ENCODE results near the gene RLN3.

RLN3 gene

GRCh38 chr19:14027856-14028450 lies at the start of gene RLN3:
RLN3 (plus strand) TSS chr19:14028148; CDS start chr19:14028205, 57 bp downstream.
- DNase-seq (ENCODE audit: low read depth): no peak

GRCh38 chr19:13978351-13979243 lies 49.4 kb upstream of the RLN3 start:
- peak; percentile 42 for DNase-seq (ENCODE audit: low read depth)

GRCh38 chr19:13979244-13979615 lies 48.7 kb upstream of the RLN3 start:
- no peak for DNase-seq (ENCODE audit: low read depth)

GRCh38 chr19:13979686-13980085 lies 48.3 kb upstream of the RLN3 start:
- no peak for DNase-seq (ENCODE audit: low read depth)

GRCh38 chr19:13980340-13980739 lies 47.6 kb upstream of the RLN3 start:
- no peak for DNase-seq (ENCODE audit: low read depth)

- no peak for DNase-seq (ENCODE audit: low read depth)
These were observed 46.9 kb upstream of the RLN3 start for GRCh38 chr19:13981021-13981420.

- no peak for DNase-seq (ENCODE audit: low read depth)
These were observed 46.5 kb upstream of the RLN3 start for GRCh38 chr19:13981467-13981866.

GRCh38 chr19:13981988-13982501 lies 45.9 kb upstream of the RLN3 start:
- DNase-seq (ENCODE audit: low read depth): no peak

- no peak for DNase-seq (ENCODE audit: low read depth)
These were observed 45.2 kb upstream of the RLN3 start for GRCh38 chr19:13982773-13983172.

- no peak for DNase-seq (ENCODE audit: low read depth)
These were observed 44.6 kb upstream of the RLN3 start for GRCh38 chr19:13983213-13983889.

- no peak for DNase-seq (ENCODE audit: low read depth)
These were observed 43.8 kb upstream of the RLN3 start for GRCh38 chr19:13984186-13984585.

GRCh38 chr19:13984875-13985741 lies 42.8 kb upstream of the RLN3 start:
- no peak for DNase-seq (ENCODE audit: low read depth)

- DNase-seq (ENCODE audit: low read depth): no peak
These were observed 42.1 kb upstream of the RLN3 start for GRCh38 chr19:13985771-13986347.

- peak; percentile 88 for DNase-seq (ENCODE audit: low read depth)
These were observed 41.5 kb upstream of the RLN3 start for GRCh38 chr19:13986348-13986904.

GRCh38 chr19:13987101-13987890 lies 40.7 kb upstream of the RLN3 start:
- DNase-seq (ENCODE audit: low read depth): no peak

GRCh38 chr19:13989487-13989886 lies 38.5 kb upstream of the RLN3 start:
- DNase-seq (ENCODE audit: low read depth): no peak

- no peak for DNase-seq (ENCODE audit: low read depth)
These were observed 37.9 kb upstream of the RLN3 start for GRCh38 chr19:13990085-13990484.

- no peak for DNase-seq (ENCODE audit: low read depth)
These were observed 35.9 kb upstream of the RLN3 start for GRCh38 chr19:13992025-13992424.

- no peak for DNase-seq (ENCODE audit: low read depth)
These were observed 34.2 kb upstream of the RLN3 start for GRCh38 chr19:13993590-13994300.
